HG03439 (cell line): ENCODE data around the gene KAZN.

Experiments
- ATAC-seq: cut with Tn5 transposase; IDR thresholded peaks from one replicate; pipeline ENCODE4 v1.9.1; 2021; ENCODE audit warnings: mild to moderate bottlenecking, moderate library complexity; ENCODE audit not compliant: unreplicated experiment

KAZN gene

DNA sequence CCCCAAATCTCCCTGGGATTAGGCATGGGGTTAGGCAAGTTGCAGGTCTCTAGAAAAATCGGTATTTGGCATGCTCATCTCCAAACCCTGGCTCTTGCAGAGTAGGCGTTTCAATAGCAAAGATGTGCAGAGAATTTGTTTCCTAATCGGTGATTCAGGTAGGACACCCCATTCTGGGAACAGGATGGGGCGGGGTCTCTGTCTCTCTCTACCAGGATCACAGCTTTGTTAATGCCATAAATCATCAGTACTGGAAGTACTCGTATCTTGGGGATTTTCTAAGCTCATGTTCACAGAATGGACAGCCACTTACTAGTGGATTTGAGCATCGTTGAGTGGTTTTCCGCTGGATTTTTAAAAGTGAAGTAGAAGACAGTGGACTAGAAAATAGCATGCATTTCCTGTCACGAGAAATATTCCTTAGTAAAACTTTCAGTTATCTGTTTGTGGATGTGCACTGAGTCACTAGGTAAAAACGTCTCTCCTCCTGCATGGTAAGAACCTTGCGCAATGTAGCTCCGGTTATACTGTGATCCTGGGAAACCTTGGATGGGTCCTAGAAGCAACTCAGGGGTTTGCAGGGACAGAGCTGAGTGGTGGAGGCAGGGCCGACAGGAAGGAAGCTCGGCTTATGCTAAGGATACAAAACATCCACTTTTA is 560.2 kb downstream of the KAZN start:
- ATAC-seq, result no peak

DNA sequence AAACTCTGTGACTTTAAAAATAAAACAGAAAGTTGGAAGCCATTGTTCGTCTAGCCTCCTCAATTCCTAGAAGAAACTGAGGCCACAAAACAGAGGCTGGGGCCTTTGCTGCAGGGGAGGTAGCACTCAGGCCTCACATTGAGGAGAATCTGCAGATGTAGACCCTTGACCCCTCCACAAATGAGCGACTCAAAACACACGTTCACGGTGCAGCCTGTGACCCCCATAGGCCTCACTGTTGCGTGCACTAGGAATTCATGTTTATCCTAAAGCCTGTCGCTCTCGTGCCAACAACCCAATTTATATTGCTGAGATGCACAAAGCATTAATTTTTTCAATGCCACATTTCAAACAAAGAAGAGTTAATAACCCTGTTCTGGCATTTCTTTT is 560.7 kb downstream of the KAZN start:
- ATAC-seq, result no peak

DNA sequence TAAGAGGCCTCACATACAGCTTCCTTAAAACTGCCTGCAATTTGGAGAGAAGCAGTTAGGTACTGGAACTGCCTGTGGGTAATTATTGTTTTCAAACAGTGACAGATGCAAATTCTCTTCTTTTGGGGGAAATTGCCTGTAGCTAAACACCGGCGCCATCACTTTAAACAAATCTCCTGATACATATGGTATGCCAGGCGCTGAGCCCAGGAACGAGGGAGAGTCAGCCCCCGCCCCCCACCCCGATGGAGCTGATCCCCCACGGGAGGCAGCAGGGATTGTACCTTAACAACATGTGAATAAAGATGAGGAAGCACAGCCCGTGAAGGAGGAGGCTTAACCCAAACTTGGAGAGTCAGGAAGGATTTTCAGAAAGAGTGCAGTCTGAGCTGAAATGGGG is 562.1 kb downstream of the KAZN start:
- no peak for ATAC-seq

DNA sequence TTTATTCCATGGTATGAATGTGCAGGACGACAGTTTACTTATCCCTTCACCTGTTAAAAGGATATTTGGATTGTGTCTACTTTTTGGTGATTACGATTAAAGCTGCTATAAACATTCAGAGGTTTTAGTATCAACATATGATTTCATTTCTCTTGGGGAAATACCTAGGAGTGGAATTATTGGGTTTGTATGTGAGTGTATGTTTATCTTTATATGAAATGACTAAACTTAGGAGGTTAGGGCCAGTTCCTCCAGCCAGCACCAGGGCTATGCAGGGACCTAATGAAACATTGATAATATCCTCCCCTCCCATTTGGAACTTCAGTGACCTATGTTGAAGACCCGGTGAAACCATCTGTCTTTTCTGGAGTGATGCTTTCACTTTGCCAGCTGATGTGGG is 568.9 kb downstream of the KAZN start:
- ATAC-seq, result no peak
